Activated naive CD4-positive, alpha-beta T cell treated with anti-CD3 and anti-CD28 coated beads, Interleukin-2, amount 50 U/mL, for 24 hours (primary cell): ENCODE data around the gene PGGT1B.

Source experiments
- H3K27ac Mint-ChIP-seq: one replicate; pipeline ENCODE4 v1.8.0; 2021; ENCODE audit warnings: mild to moderate bottlenecking, mixed read lengths
- H3K27me3 Mint-ChIP-seq: one replicate; pipeline ENCODE4 v1.8.0; 2021; ENCODE audit warnings: mixed read lengths
- H3K36me3 Mint-ChIP-seq: one replicate; pipeline ENCODE4 v1.8.0; 2021; ENCODE audit warnings: mixed read lengths
- H3K4me1 Mint-ChIP-seq: one replicate; pipeline ENCODE4 v1.8.0; 2021; ENCODE audit warnings: mixed read lengths
- H3K4me3 Mint-ChIP-seq: one replicate; pipeline ENCODE4 v1.8.0; 2021; ENCODE audit warnings: mild to moderate bottlenecking, mixed read lengths
- H3K9me3 Mint-ChIP-seq: one replicate; pipeline ENCODE4 v1.8.0; 2021; ENCODE audit warnings: mixed read lengths

The PGGT1B gene

DNA sequence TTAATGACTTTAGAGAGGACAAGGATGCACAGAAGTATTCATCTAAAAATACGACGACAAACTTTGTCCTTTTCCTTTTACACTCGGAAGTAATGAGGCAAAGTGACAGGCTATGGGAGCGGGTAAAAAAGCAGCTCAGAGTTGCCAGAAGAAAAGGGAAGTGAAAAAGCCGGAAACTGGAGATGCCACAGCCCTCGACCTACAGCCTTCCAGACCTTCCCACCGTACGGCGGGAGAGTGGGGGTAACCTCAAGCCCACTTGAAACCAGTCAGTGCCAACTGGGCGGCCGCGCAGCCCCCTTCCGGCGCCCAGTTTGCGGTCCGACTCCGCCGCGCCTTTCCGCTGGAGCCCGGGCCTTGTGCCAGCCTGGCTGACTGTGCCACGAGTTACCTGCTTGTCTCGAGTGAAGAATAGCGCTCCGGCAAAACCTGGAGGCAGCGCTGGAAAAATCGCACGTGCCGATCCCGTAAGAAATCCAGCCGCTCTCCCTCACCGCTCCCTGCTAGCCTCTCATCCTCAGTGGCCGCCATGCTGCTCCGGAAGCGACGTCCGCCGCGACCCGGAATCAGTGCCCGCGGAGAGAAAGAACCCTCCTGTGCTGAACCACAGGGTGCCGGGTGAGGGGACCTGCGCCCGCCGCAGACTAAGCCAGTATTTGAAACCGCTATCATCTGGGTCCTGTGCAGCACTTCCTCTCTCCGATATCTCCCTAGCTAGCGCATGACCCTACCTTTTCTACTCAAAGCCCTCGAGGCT, at the start of gene PGGT1B:
Gene PGGT1B, minus strand, starts transcription at position 557 of the 757 bp plus-strand sequence. Its CDS starts 26 bp downstream, at position 531.
- Mint-ChIP-seq H3K36me3 (peaks cover 3% of the 10 kb centered on the region), H3K9me3 (no peaks in the 10 kb centered on the region), H3K4me3 (peak within 1 kb of the TSS; percentile 97), H3K27ac (peak within 1 kb of the TSS; percentile 98), H3K4me1 (peaks cover 51% of the 10 kb centered on the region), H3K27me3 (no peaks in the 10 kb centered on the region)

DNA sequence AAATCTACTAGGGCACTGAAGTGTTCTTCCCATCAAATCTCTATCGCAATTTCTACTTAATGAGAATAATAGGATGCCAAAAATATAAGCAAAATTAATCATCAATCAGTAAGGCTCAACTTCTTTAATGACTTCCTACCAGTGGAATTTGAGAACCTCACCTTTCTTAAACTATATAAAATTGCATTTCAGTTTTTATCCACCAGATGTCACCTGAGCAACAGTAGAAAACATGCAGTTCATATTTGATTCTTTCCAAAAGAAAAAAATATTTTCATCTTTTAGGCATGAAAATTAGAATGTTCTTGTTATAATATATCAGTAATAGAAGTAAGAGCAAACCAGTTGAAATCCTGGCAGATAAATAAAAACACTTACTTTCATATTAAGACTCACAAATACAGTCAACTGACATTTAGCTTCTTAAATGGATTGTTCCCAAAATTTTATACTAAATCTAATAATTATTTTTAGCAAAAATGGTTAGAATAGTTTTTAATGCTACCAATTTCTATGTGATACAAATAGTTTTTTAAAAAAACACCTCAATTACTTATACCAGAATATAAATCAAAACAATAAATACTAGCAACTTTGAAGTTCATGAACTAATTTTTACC, 47.2 kb upstream of the PGGT1B start:
- Mint-ChIP-seq H3K4me3 (no peak overlapping the region), H3K36me3 (no peaks in the 10 kb centered on the region), H3K27ac (no peak overlapping the region), H3K9me3 (no peaks in the 10 kb centered on the region), H3K27me3 (peaks cover 27% of the 10 kb centered on the region), H3K4me1 (no peaks in the 10 kb centered on the region)

DNA sequence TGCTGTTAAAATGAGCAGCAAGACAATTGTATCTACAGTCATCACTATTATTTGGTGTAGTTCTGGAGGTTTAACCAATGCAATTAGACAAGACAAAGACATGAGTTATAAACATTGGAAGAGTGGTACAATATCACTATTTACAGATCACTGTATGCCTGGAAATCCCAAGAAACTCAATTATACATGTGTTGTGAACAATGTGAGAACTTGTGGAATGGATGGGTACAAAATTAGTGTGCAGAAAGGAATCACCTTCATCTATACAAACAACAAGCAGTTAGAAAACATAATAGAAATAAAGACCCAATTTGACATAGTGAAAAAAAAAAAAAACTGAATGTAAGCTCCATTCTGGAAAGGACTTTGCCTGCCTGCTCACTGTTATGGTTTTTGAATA, 46.1 kb upstream of the PGGT1B start:
- no peak overlapping the region for H3K27ac Mint-ChIP-seq
- H3K4me3 Mint-ChIP-seq: no peak overlapping the region
- H3K27me3 Mint-ChIP-seq: peaks cover 30% of the 10 kb centered on the region
- no peaks in the 10 kb centered on the region for H3K9me3 Mint-ChIP-seq
- no peaks in the 10 kb centered on the region for H3K4me1 Mint-ChIP-seq
- H3K36me3 Mint-ChIP-seq: no peaks in the 10 kb centered on the region

DNA sequence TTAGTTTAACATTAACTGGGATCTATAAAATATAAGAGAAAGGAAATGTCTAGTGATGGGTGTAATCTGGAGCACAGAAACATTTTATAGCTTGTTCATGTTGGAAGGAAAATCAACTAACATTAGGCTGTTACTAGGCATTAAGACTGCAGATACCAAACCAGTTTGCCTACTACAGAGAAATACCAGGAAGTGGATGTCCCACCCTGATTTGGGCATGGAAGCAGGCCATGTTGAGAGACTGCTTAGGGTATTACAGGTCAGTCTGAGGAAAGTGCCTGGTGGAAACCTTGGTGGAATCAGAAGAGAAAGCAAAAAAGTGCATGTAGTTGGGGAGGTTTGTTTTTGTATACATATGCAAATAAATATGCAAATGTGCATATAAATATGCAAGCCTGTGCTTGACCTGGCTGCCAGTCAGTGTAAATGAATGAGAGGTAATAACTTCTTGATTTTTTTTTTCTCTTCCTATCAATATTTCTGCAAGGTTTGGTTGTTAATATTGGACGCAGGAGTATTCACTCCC, 43.4 kb upstream of the PGGT1B start:
- peaks cover 27% of the 10 kb centered on the region for H3K27me3 Mint-ChIP-seq
- no peaks in the 10 kb centered on the region for H3K9me3 Mint-ChIP-seq
- H3K36me3 Mint-ChIP-seq: no peaks in the 10 kb centered on the region
- H3K4me1 Mint-ChIP-seq: no peaks in the 10 kb centered on the region
- no peak overlapping the region for H3K4me3 Mint-ChIP-seq
- H3K27ac Mint-ChIP-seq: no peak overlapping the region

DNA sequence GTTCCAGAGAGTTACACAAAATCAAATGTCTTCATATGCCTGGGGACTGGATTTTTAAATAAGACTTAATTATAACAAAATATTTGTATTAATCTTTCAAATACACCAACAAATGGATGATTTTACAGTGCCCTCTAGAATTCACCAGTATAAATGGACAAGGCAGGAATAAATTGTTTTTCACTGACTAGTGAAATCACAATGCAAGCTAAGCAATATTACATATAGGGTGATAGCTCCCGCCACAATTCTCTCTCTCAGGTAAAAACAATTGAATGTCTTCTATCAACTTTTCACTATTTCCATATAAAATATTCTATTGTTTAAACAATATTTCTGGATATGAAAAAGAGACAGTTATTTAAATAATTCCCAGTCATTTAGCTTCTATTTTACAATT, 41.8 kb upstream of the PGGT1B start:
- Mint-ChIP-seq H3K9me3 (no peaks in the 10 kb centered on the region), H3K27ac (no peak overlapping the region), H3K27me3 (peaks cover 22% of the 10 kb centered on the region), H3K4me3 (no peak overlapping the region), H3K36me3 (no peaks in the 10 kb centered on the region), H3K4me1 (no peaks in the 10 kb centered on the region)

DNA sequence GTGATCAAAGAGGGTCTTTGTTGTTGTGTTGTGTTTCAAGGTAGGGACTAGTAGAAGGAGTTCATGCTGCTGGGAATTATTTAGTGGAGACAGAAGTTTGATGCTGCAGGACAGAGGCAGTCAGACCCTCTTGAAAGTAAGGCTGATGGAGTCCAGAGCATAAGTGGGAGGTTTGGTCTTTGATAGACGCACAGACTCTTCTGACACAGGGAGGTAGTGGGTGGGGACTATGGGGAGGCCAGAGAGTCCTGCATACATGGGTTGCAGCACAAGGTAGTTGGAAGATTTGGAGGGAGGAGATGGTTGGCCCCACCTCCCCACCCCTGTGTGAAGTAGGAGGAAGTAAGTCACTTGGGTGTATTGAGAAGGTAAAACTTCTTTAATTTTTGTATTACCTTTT, 36.1 kb upstream of the PGGT1B start:
- peaks cover 4% of the 10 kb centered on the region for H3K27me3 Mint-ChIP-seq
- no peak overlapping the region for H3K27ac Mint-ChIP-seq
- no peaks in the 10 kb centered on the region for H3K9me3 Mint-ChIP-seq
- H3K4me3 Mint-ChIP-seq: no peak overlapping the region
- no peaks in the 10 kb centered on the region for H3K36me3 Mint-ChIP-seq
- peaks cover 12% of the 10 kb centered on the region for H3K4me1 Mint-ChIP-seq

DNA sequence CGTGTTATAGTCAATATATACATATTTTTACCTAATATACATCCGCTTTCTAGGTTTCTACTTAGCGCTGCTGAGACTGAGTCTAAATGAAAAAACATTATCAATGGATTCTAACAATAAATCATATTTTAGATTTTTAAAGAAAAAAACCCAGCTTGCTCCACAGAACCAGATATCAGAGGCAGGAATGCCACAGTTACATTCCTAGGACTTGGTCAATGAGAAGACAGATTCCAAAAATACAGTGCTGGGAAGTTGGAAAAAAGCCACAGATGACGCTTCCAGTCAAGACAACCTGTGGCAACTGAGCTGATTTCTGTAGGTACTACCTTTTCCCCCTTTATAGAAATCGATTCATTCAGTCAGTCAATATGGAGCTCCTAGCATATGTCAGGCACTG, 34.4 kb upstream of the PGGT1B start:
- peaks cover 12% of the 10 kb centered on the region for H3K4me1 Mint-ChIP-seq
- H3K27ac Mint-ChIP-seq: no peak overlapping the region
- H3K4me3 Mint-ChIP-seq: peak overlapping the region; percentile 51
- H3K9me3 Mint-ChIP-seq: no peaks in the 10 kb centered on the region
- H3K36me3 Mint-ChIP-seq: peaks cover under 1% of the 10 kb centered on the region
- H3K27me3 Mint-ChIP-seq: no peaks in the 10 kb centered on the region

DNA sequence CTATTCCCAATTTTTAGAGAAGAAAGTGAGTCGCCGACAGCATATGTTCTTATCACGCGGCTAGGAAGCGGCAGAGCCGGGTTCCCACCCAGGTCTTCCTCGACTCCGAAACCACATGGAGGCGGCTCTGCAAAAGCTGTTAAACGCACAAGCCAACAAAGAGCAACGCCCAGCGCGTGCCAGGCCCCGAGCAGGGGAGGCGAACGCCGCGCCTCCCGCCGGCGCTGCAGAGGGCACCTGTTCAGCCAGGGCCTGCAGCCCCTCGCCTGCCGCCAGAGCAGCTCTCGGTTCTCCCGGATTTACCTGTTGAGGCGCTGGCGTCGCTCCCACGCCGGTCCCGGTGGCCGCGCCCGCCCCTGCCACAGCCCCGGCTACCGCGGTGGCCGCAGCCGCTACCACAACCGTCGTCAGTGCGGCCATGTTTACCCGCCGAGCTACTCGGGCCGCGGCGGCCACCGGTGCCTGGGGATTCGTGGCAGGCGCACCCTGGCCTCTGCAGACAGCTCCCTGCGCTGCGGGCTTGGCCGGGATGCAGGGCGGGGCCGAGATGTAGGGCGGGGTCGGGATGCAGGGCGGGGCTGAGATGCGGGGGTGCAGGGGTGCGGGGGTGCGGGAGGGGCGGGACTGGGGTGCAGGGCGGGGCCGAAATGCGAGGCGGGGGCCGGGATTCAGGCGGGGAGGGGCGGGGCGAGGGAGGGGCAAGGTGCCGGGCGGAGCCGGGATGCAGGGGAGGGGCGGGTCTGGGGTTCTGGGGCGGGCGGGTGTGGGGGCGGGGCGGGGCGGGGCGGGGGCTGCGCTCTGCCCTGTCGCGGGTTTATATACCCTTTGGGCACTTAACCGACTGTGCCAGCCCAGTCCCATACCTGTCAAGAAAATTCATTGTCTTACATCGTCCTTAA, 33.7 kb upstream of the PGGT1B start, which contains the start of gene CCDC112:
Gene CCDC112, minus strand, starts transcription at position 531 of the 899 bp plus-strand sequence. Its CDS starts 111 bp downstream, at position 420.
- Mint-ChIP-seq H3K27ac (no peak within 1 kb of the TSS), H3K27me3 (no peaks in the 10 kb centered on the region)

DNA sequence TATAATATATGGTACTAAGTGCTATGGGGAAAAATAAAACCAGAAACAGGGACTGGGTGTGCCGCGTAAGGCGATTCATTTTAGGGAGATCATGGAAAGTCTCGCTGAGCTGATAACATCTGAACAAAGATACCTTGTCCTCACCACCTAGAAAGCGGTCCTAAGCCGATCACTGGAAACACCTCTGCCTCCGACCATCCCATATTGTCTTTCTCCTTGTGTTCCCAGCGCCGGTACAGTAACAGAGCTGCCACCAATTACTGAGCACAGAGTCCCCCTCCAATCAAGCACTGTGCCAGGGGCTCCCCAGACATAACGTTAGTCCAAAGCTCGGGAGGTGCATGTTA, 33.1 kb upstream of the PGGT1B start:
- Mint-ChIP-seq H3K4me1 (peaks cover 12% of the 10 kb centered on the region), H3K27ac (no peak overlapping the region), H3K4me3 (peak overlapping the region; percentile 82), H3K36me3 (peaks cover 2% of the 10 kb centered on the region), H3K9me3 (no peaks in the 10 kb centered on the region), H3K27me3 (no peaks in the 10 kb centered on the region)

More for the DNA sequence above, 33.7 kb upstream of the PGGT1B start, which contains the start of gene CCDC112:
- Mint-ChIP-seq H3K36me3 (peaks cover 2% of the 10 kb centered on the region), H3K4me3 (peak within 1 kb of the TSS; percentile 82), H3K9me3 (no peaks in the 10 kb centered on the region), H3K4me1 (peaks cover 12% of the 10 kb centered on the region)

DNA sequence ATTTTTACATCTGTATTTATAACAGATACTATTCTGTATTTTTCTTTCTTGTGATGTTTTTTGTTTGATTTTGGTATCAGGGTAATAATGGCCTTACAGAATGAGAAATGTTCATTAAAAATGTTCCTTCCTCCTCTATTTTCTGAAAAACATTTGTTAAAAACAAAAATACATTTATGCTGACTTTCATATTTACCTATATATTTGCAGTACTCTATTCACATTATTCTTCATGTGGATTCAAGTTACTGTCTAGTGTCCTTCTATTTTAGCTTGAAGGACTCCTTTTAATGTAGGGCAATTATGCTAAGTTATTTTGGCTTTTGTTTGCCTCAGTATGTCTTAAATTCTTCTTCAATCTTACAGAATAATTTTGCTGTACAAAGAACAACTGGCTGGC, 28.7 kb upstream of the PGGT1B start:
- no peaks in the 10 kb centered on the region for H3K9me3 Mint-ChIP-seq
- no peak overlapping the region for H3K27ac Mint-ChIP-seq
- H3K4me1 Mint-ChIP-seq: peaks cover 9% of the 10 kb centered on the region
- H3K27me3 Mint-ChIP-seq: no peaks in the 10 kb centered on the region
- no peak overlapping the region for H3K4me3 Mint-ChIP-seq
- H3K36me3 Mint-ChIP-seq: peaks cover 2% of the 10 kb centered on the region

DNA sequence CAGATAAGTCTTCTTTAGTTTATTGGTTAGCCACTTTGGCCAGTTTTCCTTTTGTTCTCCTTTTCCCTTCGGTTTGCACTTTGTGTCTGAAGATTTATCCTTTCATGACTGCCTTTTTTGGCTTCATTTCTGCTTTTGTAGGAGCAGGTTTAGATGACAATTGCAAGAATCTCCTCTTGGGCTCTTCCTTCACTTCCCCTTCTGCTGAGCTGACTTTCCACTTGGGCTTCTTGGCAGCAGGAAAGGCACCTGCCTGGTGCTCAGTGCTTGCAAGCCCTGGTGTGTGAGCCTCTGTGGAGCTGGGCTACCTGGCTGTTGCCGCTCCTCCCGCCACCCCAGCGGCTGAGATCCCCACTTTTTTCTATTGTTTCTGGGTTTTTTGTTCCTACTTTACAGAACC, 26.4 kb upstream of the PGGT1B start:
- H3K27ac Mint-ChIP-seq: no peak overlapping the region
- no peaks in the 10 kb centered on the region for H3K9me3 Mint-ChIP-seq
- H3K27me3 Mint-ChIP-seq: no peaks in the 10 kb centered on the region
- H3K36me3 Mint-ChIP-seq: peaks cover 2% of the 10 kb centered on the region
- H3K4me1 Mint-ChIP-seq: no peaks in the 10 kb centered on the region
- no peak overlapping the region for H3K4me3 Mint-ChIP-seq

DNA sequence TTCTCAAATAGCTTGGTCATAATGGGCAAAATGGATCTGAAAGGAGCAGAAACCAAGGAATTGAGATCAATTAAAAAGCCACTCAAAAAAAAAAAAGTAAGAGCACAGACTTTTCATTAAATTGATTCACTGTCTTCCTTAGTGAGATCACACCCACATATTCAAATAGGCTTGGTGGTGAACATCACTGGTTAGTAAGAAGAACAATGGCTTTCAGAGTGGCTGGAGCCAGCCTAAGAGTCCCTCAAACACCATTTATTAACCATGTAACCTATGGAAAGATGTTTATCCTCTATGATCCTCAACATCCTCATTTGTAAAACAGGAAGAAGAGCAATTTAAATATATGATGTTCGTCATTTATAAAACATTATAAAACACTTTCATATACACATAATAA, 21.3 kb upstream of the PGGT1B start:
- H3K27ac Mint-ChIP-seq: no peak overlapping the region
- H3K27me3 Mint-ChIP-seq: no peaks in the 10 kb centered on the region
- no peaks in the 10 kb centered on the region for H3K4me1 Mint-ChIP-seq
- no peaks in the 10 kb centered on the region for H3K9me3 Mint-ChIP-seq
- H3K4me3 Mint-ChIP-seq: no peak overlapping the region
- no peaks in the 10 kb centered on the region for H3K36me3 Mint-ChIP-seq

DNA sequence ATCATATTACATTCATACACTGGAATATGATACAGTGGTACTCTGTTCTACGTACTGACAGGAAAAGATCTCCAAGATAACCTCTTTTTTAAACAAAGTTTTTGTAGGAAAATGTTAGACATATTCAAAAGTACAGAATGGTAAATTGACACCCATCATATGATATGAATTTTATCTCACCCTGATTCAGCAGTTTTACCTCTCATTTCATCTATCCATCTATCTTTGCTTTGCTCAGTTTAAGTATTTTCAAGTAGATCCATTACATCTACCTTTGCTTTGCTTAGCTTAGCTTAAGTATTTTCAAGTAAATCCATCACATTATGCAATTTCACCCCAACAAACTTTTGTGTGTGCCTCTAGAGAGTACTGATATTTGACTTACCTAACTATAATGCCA, 19.5 kb upstream of the PGGT1B start:
- Mint-ChIP-seq H3K36me3 (no peaks in the 10 kb centered on the region), H3K27ac (no peak overlapping the region), H3K4me1 (no peaks in the 10 kb centered on the region), H3K4me3 (no peak overlapping the region), H3K27me3 (no peaks in the 10 kb centered on the region), H3K9me3 (no peaks in the 10 kb centered on the region)

DNA sequence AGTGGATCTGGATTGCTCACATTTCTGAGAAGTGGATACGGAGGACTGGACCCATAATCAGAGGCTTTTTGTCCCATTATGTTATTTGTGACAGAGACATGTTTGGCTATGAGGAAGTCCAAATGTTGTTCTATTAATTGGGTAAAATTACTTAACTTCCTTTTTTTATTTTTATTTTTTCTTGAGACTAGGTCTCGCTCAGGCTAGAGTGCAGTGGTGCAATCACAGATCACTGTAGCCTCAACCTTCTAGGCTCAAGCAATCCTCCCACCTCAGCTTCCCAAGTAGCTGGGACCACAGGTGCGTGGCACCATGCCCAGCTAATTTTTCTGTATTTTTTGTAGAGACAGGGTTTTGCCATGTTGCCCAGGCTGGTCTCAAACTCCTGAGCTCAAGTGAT, 11.9 kb upstream of the PGGT1B start:
- no peaks in the 10 kb centered on the region for H3K27me3 Mint-ChIP-seq

DNA sequence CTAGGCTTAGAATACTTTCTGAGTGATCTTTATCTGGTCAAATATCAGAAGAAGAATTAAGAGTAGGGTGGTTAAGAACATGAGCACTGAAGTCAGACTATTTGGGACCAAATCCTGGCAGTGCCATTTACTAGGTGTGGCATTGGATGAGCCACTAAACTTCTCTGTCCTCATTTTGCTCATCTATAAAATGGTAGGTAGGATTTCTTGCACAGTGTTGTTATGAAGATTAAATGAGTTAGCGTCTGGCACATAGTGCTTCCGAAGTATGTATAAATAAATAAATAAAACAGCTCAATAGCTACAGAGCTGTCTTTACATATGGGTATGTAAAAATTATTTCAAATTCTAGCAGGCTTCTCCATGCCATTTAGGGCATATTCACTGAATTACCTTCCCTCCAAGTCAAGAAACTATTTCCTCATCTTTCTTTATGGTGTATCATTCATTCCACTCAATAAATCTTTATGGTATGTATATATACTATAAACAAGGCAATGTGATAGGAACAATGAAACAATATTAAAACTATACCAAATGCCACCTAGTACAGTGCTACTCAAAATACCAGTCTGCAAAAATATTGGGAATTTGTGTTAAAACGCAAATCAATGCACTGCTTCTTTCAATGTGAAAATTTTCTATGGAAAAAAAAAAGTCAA, 9.8 kb upstream of the PGGT1B start:
- Mint-ChIP-seq H3K4me3 (no peak overlapping the region), H3K36me3 (peaks cover 8% of the 10 kb centered on the region), H3K9me3 (no peaks in the 10 kb centered on the region), H3K27ac (no peak overlapping the region), H3K27me3 (no peaks in the 10 kb centered on the region), H3K4me1 (no peaks in the 10 kb centered on the region)

More for the DNA sequence above, 11.9 kb upstream of the PGGT1B start:
- Mint-ChIP-seq H3K4me1 (no peaks in the 10 kb centered on the region), H3K4me3 (no peak overlapping the region), H3K36me3 (peaks cover 6% of the 10 kb centered on the region), H3K27ac (no peak overlapping the region), H3K9me3 (no peaks in the 10 kb centered on the region)
